Measurements from ENCODE around the gene KHDC3L. TPM values are rescaled to one million over a fixed set of nuclear protein-coding genes. Genes with fewer than 3 reads are reported as not detected.

KHDC3L gene
- total RNA-seq, 4 donors from 2014 or later = not detected

DNA sequence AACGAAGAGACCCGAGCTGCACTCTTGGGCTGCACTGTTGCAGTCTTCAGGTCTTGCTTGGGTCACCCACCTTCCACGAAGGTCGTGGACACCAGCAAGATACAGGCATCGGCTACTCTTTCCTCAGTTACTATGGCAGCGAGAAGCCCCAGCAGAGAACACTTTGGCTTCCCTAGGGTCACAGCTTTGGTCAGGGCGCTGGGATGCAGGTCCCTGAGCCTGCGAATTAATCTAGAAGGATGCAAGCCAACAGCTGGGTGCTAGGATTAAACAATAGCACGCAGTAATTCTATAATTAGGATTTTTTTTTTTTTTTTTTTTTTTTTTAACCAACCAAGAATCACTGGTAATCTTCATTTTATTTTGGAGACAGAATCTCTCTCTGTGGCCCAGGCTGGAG is 2.1 kb downstream of the KHDC3L start:
- Histone ChIP-seq H3K27ac (no peak overlapping the region), H3K4me3 (no peak overlapping the region), H3K9me3 (peaks cover 0 to 4% (median 0%) of the 10 kb centered on the region in 3 donors), H3K27me3 (no peaks in the 10 kb centered on the region), H3K4me1 (no peaks in the 10 kb centered on the region), H3K36me3 (no peaks in the 10 kb centered on the region)
- WGBS, 2 donors (ENCODE audit: low coverage in 1 of 2) = 90 to 92% methylated on average over 6 of the region's 9 CpGs
- no peak for ATAC-seq
- TF ChIP-seq POLR2A (IDR thresholded peaks at IDR 0.05) (no peak), EP300 (IDR thresholded peaks at IDR 0.05) (no peak), POLR2AphosphoS5 (IDR thresholded peaks at IDR 0.05) (no peak)
- TF ChIP-seq, protein P1, sequence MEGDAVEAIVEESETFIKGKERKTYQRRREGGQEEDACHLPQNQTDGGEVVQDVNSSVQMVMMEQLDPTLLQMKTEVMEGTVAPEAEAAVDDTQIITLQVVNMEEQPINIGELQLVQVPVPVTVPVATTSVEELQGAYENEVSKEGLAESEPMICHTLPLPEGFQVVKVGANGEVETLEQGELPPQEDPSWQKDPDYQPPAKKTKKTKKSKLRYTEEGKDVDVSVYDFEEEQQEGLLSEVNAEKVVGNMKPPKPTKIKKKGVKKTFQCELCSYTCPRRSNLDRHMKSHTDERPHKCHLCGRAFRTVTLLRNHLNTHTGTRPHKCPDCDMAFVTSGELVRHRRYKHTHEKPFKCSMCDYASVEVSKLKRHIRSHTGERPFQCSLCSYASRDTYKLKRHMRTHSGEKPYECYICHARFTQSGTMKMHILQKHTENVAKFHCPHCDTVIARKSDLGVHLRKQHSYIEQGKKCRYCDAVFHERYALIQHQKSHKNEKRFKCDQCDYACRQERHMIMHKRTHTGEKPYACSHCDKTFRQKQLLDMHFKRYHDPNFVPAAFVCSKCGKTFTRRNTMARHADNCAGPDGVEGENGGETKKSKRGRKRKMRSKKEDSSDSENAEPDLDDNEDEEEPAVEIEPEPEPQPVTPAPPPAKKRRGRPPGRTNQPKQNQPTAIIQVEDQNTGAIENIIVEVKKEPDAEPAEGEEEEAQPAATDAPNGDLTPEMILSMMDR (IDR thresholded peaks at IDR 0.05) = no peak

DNA sequence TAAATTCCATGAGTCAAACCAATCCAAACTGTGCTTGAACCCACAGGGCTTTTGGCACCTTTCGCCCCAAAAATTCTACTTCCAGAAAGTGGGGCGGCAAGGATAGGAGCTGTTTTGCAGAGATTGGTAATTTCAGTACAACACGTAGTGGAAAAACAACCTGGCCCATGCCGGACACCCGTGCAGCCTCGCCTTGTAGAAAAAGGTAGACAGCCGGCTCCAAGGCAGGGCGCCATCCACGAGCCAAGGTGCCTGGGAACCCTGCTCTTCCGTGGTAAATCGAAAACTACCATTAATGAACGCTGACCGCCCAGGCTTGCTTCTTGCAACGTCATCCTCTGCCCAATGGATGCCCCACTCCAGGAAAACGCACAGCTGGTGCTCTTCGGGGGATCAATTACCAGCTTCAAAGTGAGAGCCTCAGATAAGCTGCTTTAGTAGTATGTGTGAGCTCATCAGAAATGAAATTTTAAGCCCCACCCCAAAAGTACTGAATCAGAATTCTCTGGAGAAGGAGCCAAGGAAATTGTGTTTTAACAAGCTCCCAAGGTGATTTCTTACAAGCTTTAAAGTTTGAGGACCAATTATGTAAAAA is 5.4 kb downstream of the KHDC3L start:
- Histone ChIP-seq H3K27me3 (no peaks in the 10 kb centered on the region), H3K36me3 (no peaks in the 10 kb centered on the region), H3K4me1 (no peaks in the 10 kb centered on the region), H3K9me3 (peaks cover 0 to 30% (median 0%) of the 10 kb centered on the region in 3 donors), H3K27ac (no peak overlapping the region), H3K4me3 (no peak overlapping the region)
- 66 to 77% methylated on average over 3 to 15 of the region's 16 CpGs for WGBS, 2 donors (ENCODE audit: low coverage in 1 of 2)
- TF ChIP-seq EP300 (IDR thresholded peaks at IDR 0.05) (no peak), POLR2A (IDR thresholded peaks at IDR 0.05) (no peak), POLR2AphosphoS5 (IDR thresholded peaks at IDR 0.05) (no peak)
- TF ChIP-seq, protein P1 (IDR thresholded peaks at IDR 0.05) = no peak
- ATAC-seq = no peak

DNA sequence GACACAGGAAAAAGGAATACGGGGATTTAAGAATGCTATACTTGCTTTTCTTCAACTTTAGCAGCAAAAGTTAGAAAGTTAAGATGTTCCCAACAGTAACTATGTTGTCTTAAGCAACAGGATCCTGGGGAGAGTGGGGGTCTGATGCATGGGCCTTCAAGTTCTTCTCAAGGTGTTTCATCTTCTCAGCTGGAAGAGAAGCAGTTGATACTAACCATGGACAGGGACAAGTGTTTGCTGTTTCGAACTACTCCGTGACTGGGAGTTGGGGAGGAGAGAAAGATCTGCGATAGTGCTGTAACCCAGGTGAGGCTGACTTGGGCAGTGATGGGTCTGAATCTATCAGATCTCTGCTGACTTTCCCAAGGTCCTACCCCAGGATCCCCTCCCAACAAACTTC is 6.2 kb downstream of the KHDC3L start:
- Histone ChIP-seq H3K27me3 (no peaks in the 10 kb centered on the region), H3K4me1 (no peaks in the 10 kb centered on the region), H3K36me3 (no peaks in the 10 kb centered on the region), H3K27ac (no peak overlapping the region), H3K9me3 (peaks cover 0 to 36% (median 0%) of the 10 kb centered on the region in 3 donors), H3K4me3 (no peak overlapping the region)
- TF ChIP-seq, protein P1 (IDR thresholded peaks at IDR 0.05) = no peak
- TF ChIP-seq POLR2A (IDR thresholded peaks at IDR 0.05) = no peak
- WGBS, 2 donors (ENCODE audit: low coverage in 1 of 2) = 76 to 88% methylated on average over 2 to 4 of the region's 4 CpGs
- ATAC-seq = no peak

DNA sequence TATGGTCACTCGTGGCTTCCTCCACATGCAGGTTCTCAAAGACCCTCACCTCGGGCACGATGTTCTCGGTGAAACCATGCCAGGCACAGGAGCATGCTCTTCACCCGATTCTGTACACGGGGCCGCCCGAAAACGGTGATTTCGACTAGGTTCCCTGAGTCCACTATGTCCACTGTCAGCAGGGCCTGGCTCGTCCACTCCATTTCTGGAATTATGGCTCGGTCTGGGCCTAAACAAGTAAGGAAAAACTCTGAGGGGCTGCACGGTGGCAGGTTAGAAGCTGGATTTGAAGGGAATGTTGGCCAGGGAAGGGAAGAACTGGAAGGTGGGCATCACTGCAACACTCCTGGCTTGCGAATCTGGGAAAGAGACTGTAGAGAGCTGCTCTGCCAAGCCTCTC is 6.7 kb downstream of the KHDC3L start:
- Histone ChIP-seq H3K4me3 (no peak overlapping the region), H3K27ac (no peak overlapping the region), H3K36me3 (no peaks in the 10 kb centered on the region), H3K9me3 (peaks cover 0 to 36% (median 0%) of the 10 kb centered on the region in 3 donors), H3K27me3 (no peaks in the 10 kb centered on the region), H3K4me1 (no peaks in the 10 kb centered on the region)
- TF ChIP-seq, protein P1 (IDR thresholded peaks at IDR 0.05) = no peak
- no peak for TF ChIP-seq POLR2AphosphoS5 (IDR thresholded peaks at IDR 0.05)
- ATAC-seq = no peak
- WGBS, 2 donors (ENCODE audit: low coverage in 1 of 2) = 90 to 93% methylated on average over 7 to 14 of the region's 14 CpGs

DNA sequence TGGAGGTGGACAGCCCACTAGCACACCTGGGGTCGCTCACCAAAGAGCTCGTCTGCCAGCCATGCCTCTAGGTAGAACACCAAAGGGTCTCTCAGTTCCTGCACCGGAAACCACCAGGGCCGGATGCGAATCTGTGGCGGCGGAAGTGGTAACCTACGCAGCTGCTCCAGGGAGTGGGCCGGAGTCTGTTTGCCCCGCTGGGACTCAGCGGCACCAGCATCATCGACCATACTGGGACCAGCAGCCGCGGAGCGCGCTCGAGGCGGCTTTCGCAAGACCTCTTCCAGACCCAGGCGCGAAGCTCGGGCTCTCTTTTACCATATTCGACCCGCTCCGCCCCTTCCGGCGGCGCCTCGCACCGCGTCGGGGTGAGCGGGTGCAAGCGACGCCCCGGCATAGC is 7.1 kb downstream of the KHDC3L start, which contains the start of gene OOEP:
Gene OOEP (minus strand): TSS at position 335 of the 400 bp plus-strand sequence. CDS start 105 bp downstream, at position 230.
- no peaks in the 10 kb centered on the region for H3K36me3 ChIP-seq
- H3K4me3 ChIP-seq = no peak within 1 kb of the TSS
- TF ChIP-seq POLR2AphosphoS5 (IDR thresholded peaks at IDR 0.05) = no peak
- TF ChIP-seq, protein P1 (IDR thresholded peaks at IDR 0.05) = no peak
- no peak within 1 kb of the TSS for H3K27ac ChIP-seq
- no peak for ATAC-seq
- peaks cover 0 to 36% (median 0%) of the 10 kb centered on the region in 3 donors for H3K9me3 ChIP-seq
- 99% methylated on average over 22 of the region's 36 CpGs; no CpG with 5 or more reads in 1 of the 2 donors for WGBS, 2 donors (ENCODE audit: low coverage in 1 of 2)
- no peaks in the 10 kb centered on the region for H3K27me3 ChIP-seq
- H3K4me1 ChIP-seq = no peaks in the 10 kb centered on the region

All from gastroesophageal sphincter (tissue), 4 donors.